ENCODE data around the gene TMEM178B. TPM values are rescaled to one million over a fixed set of nuclear protein-coding genes. Genes with fewer than 3 reads are reported as not detected.
"Not testable (repeated sequence)": the region's sequence is repeated elsewhere in the genome, so short reads cannot be mapped to it uniquely, and the experiment has no call there.

Gene TMEM178B
- total RNA-seq, 4 donors from 2014 or later: 0.42 to 2.5 (median 0.92) TPM

GRCh38 chr7:141377906-141378305 is 304.0 kb downstream of the TMEM178B start:
- intact Hi-C loops (cut with DNase I): no loop called here
- DNase-seq (ENCODE audit: extremely low spot score): no peak
- no peak overlapping the region for H3K27ac ChIP-seq (replicated peaks in 1 of 4)
- H3K27me3 ChIP-seq: no peaks in the 10 kb centered on the region
- H3K9me3 ChIP-seq: no peaks in the 10 kb centered on the region
- WGBS: 84% methylated on average over 4 of the region's 4 CpGs
- H3K36me3 ChIP-seq: no peaks in the 10 kb centered on the region
- no peaks in the 10 kb centered on the region for H3K4me1 ChIP-seq
- no peak overlapping the region for H3K4me3 ChIP-seq
- TF ChIP-seq CTCF (IDR thresholded peaks at IDR 0.05): no peak

GRCh38 chr7:141378405-141378804 is 304.5 kb downstream of the TMEM178B start:
- Histone ChIP-seq H3K27me3 (no peaks in the 10 kb centered on the region), H3K9me3 (no peaks in the 10 kb centered on the region), H3K36me3 (no peaks in the 10 kb centered on the region), H3K4me1 (no peaks in the 10 kb centered on the region), H3K4me3 (no peak overlapping the region), H3K27ac (replicated peaks in 1 of 4) (no peak overlapping the region)
- WGBS: 94% methylated on average over 2 of the region's 2 CpGs
- no peak for DNase-seq (ENCODE audit: extremely low spot score)
- intact Hi-C loops (cut with DNase I): no loop called here
- no peak for TF ChIP-seq EP300 (IDR thresholded peaks at IDR 0.05)
- TF ChIP-seq POLR2A (IDR thresholded peaks at IDR 0.05; ENCODE audit: low read depth): no peak
- TF ChIP-seq CTCF (IDR thresholded peaks at IDR 0.05): no peak
- no peak for TF ChIP-seq POLR2AphosphoS5 (IDR thresholded peaks at IDR 0.05)

- no peak overlapping the region for H3K4me3 ChIP-seq
- no peaks in the 10 kb centered on the region for H3K36me3 ChIP-seq
- H3K4me1 ChIP-seq: no peaks in the 10 kb centered on the region
- DNase-seq (ENCODE audit: extremely low spot score): no peak
- no peak overlapping the region for H3K27ac ChIP-seq (replicated peaks in 1 of 4)
- TF ChIP-seq CTCF (IDR thresholded peaks at IDR 0.05) (no peak), POLR2A (IDR thresholded peaks at IDR 0.05; ENCODE audit: low read depth) (no peak), POLR2AphosphoS5 (IDR thresholded peaks at IDR 0.05) (no peak), EP300 (IDR thresholded peaks at IDR 0.05) (no peak)
- intact Hi-C loops (cut with DNase I): no loop called here
- no peaks in the 10 kb centered on the region for H3K27me3 ChIP-seq
- no peaks in the 10 kb centered on the region for H3K9me3 ChIP-seq
- 72% methylated on average over 3 of the region's 3 CpGs for WGBS
These were observed 308.0 kb downstream of the TMEM178B start for GRCh38 chr7:141381794-141382427.

- 98% methylated on average over 3 of the region's 3 CpGs for WGBS
- H3K4me3 ChIP-seq; H3K27me3 ChIP-seq; H3K9me3 ChIP-seq; H3K4me1 ChIP-seq; H3K36me3 ChIP-seq; intact Hi-C loops (cut with DNase I); DNase-seq (ENCODE audit: extremely low spot score); H3K27ac ChIP-seq (replicated peaks in 1 of 4): not testable (repeated sequence)
These were observed 309.5 kb downstream of the TMEM178B start for GRCh38 chr7:141383356-141383755.

- intact Hi-C loops (cut with DNase I): no loop called here
- peaks cover 0 to 7% (median 0%) of the 10 kb centered on the region in 4 donors for H3K27me3 ChIP-seq
- H3K4me3 ChIP-seq: no peak overlapping the region
- 100% methylated on average over 1 of the region's 1 CpG for WGBS
- no peaks in the 10 kb centered on the region for H3K4me1 ChIP-seq
- H3K9me3 ChIP-seq: no peaks in the 10 kb centered on the region
- TF ChIP-seq CTCF (IDR thresholded peaks at IDR 0.05) (no peak), POLR2A (IDR thresholded peaks at IDR 0.05; ENCODE audit: low read depth) (no peak), POLR2AphosphoS5 (IDR thresholded peaks at IDR 0.05) (no peak), EP300 (IDR thresholded peaks at IDR 0.05) (no peak)
- H3K27ac ChIP-seq (replicated peaks in 1 of 4): no peak overlapping the region
- DNase-seq (ENCODE audit: extremely low spot score): no peak
- no peaks in the 10 kb centered on the region for H3K36me3 ChIP-seq
These were observed 313.0 kb downstream of the TMEM178B start for GRCh38 chr7:141386881-141387280.

All from esophagus muscularis mucosa (tissue), 4 donors.